Adrenal gland (tissue), 12 donors: ENCODE measurements around the gene CD160. TPM values are rescaled to one million over a fixed set of nuclear protein-coding genes. Genes with fewer than 3 reads are reported as not detected.

Experiments
- DNase-seq, 7 donors: peaks; one replicate each; pipeline ENCODE4 v3.0.0-alpha.2; 2019 to 2020
- H3K27ac ChIP-seq, 5 donors: fragments of 200-600 bp; sonication (generic) in 4 of 5; 1 replicate in 3 of 5; 2 replicates in 2 of 5; pipeline versions ENCODE4 v1.5.1 to v1.8.0; 2016 to 2020; ENCODE audit warnings: mild to moderate bottlenecking in 1 of 5
- H3K27me3 ChIP-seq: fragments of 200-600 bp; 2 replicates; pipeline ENCODE4 v1.8.0; 2021
- H3K36me3 ChIP-seq, 2 donors: fragments of 200-600 bp; replicated peaks in 1 of 2; 1 replicate in 1 of 2; 2 replicates in 1 of 2; pipeline versions ENCODE4 v1.5.1 to v1.8.0; 2018 to 2022
- H3K4me1 ChIP-seq, 2 donors: fragments of 200-600 bp; replicated peaks in 1 of 2; 1 replicate in 1 of 2; 2 replicates in 1 of 2; pipeline versions ENCODE4 v1.5.1 to v1.8.0; 2018 to 2021
- H3K4me3 ChIP-seq, 4 donors: fragments of 200-600 bp; sonication (generic) in 3 of 4; one replicate each; pipeline ENCODE4 v1.5.1; 2016 to 2018
- H3K9me3 ChIP-seq, 3 donors: fragments of 200-600 bp; sonication (generic) in 1 of 3; replicated peaks in 1 of 3; 1 replicate in 2 of 3; 2 replicates in 1 of 3; pipeline versions ENCODE4 v1.5.1 to v1.8.0; 2016 to 2021
- POLR2A ChIP-seq, 2 donors: fragments of 450-650 bp; IDR thresholded peaks; one replicate each; pipeline ENCODE4 v1.6.1; 2017; ENCODE audit warnings: antibody characterized with exemption in 2 of 2, mild to moderate bottlenecking in 2 of 2, moderate library complexity in 1 of 2
- WGBS, 4 donors: extraction: QIAGEN DNeasy Blood & Tissue Kit in 2 of 4; methylation state at CpG; one replicate each; pipeline versions ENCODE4 v1.1.5 to v1.1.7; 2013 to 2017; 5-methylcytosine and 5-hydroxymethylcytosine counted together
- intact Hi-C, 2 donors: fragments of 100-400 bp; cut with DNase I; formaldehyde crosslinking; loops; one replicate each; pipeline versions ENCODE4 v1.14.1 to v1.15.0; 2022 to 2023
- polyA plus RNA-seq, 3 donors: library from polyadenylated mRNA; stranded (reverse); fragments of 200-250 nt in 2 of 3; fragments of 350-450 nt in 1 of 3; fragmentation: Illumina TruSeq in 1 of 3; extraction: RNeasy Lipid Tissue Mini Kit (QIAGEN cat#74804) in 1 of 3; gene quantifications; one replicate each; pipeline ENCODE4 v1.2.3, GENCODE V29; 2013 to 2014
- total RNA-seq, 9 donors: library from RNA; depleted of rRNA in 4 of 9; stranded (reverse); fragments of >200 nt in 4 of 9; fragments of 120-200 nt in 1 of 9; fragmentation: NEBNext Ultra II Directional in 1 of 9; extraction: Animal tissue kit (Norgen Biotek cat#: 25700) in 1 of 9; gene quantifications; one replicate each; pipeline versions ENCODE4 v1.1.0 to v1.2.4, GENCODE V29; 2013 to 2023
- TF ChIP-seq, protein P1 (sequence below), 6 experiments: fragments of 450-650 bp in 4 of 6; fragments of 200-600 bp in 2 of 6; sonication (generic) in 1 of 6; IDR thresholded peaks; 1 replicate in 5 of 6; 2 replicates in 1 of 6; pipeline versions ENCODE4 v1.5.1 to v1.8.0; 2016 to 2021; ENCODE audit warnings: antibody characterized with exemption in 6 of 6, mild to moderate bottlenecking in 2 of 6, moderate library complexity in 1 of 6
- donor health status: healthy with polysubstance abuse.
- donor health status: Bipolar disorder and iron deficiency.
- donor health status: DM: yes; HTN: yes; CAD: no.
- donor health status: DM: no; HTN: no; CAD: no.
- donor health status: DM: no; HTN: no; CAD: no.
- donor health status: DM: yes; HTN: yes; CAD: no.

The CD160 gene
- total and polyA plus RNA-seq, 12 donors, result 0.10 to 0.48 (median 0.22) TPM; not detected in 7

DNA sequence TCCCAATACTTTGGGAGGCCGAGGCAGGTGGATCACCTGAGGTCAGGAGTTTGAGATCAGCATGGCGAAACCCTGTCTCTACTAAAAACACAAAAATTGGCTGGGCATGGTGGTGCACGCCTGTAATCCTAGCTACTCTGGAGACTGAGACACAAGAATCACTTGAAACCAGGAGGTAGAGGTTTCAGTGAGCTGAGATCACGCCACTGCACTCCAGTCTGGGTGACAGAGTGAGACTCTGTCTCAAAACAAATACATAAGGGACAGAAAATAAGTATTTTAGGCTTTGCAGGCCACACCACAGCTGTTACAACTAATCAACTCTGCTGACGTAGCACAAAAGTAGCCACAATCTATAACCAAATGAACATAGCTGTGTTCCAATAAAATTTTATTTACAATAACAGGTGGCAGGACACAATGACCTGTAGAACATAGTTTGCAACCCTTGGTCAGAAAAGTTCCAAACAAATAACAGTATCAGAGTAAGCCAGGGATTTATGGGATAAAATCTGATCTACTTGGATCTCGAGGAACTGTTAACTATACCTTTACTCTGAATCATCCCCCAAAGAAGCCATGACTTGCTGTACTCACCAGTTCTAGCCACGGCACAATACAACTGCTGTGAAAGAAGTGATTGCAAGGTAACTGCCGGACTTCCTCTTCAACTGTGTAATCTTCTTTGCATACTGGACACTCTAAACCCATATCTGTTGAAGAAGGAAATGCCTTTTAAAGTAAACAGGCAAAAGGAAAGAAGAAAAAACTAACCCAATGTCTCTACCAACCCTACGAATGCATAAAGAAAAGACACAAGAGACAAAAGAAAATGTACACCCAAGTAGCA lies 28.3 kb downstream of the CD160 start:
- intact Hi-C loops, result no loop called here
- DNase-seq, result no peak
- no peak overlapping the region for H3K27ac ChIP-seq
- 90 to 97% (median 95%) methylated on average over 9 of the region's 9 CpGs for WGBS, 4 donors
- H3K27me3 ChIP-seq, result no peaks in the 10 kb centered on the region
- peaks cover 0 to 74% of the 10 kb centered on the region in 2 donors for H3K36me3 ChIP-seq
- TF ChIP-seq, protein P1, sequence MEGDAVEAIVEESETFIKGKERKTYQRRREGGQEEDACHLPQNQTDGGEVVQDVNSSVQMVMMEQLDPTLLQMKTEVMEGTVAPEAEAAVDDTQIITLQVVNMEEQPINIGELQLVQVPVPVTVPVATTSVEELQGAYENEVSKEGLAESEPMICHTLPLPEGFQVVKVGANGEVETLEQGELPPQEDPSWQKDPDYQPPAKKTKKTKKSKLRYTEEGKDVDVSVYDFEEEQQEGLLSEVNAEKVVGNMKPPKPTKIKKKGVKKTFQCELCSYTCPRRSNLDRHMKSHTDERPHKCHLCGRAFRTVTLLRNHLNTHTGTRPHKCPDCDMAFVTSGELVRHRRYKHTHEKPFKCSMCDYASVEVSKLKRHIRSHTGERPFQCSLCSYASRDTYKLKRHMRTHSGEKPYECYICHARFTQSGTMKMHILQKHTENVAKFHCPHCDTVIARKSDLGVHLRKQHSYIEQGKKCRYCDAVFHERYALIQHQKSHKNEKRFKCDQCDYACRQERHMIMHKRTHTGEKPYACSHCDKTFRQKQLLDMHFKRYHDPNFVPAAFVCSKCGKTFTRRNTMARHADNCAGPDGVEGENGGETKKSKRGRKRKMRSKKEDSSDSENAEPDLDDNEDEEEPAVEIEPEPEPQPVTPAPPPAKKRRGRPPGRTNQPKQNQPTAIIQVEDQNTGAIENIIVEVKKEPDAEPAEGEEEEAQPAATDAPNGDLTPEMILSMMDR (IDR thresholded peaks at IDR 0.05), result no peak
- TF ChIP-seq POLR2A (IDR thresholded peaks at IDR 0.05), result no peak
- H3K9me3 ChIP-seq, result no peaks in the 10 kb centered on the region
- H3K4me3 ChIP-seq, result no peak overlapping the region
- no peaks in the 10 kb centered on the region for H3K4me1 ChIP-seq

DNA sequence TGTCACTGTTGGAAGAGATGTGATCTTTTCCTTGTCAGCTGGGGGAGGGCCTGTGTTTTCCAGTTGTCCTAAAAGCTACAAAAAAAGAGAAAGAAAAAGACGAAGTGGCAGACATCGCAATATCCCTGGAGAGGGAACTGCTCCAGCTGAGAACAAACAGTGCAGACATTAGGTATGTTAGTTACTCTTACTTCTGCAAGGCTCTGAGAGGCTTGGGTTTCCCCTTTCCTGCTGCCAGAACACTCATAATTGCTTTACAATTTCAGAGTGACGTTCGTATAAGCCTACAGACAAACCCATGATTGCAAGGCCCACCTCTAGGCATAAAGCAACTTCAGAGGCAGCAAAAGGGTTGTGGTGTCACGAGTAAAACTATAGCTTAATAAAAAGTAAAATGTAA lies 31.1 kb downstream of the CD160 start:
- Histone ChIP-seq H3K27me3 (no peaks in the 10 kb centered on the region), H3K9me3 (no peaks in the 10 kb centered on the region), H3K4me1 (no peaks in the 10 kb centered on the region), H3K4me3 (no peak overlapping the region), H3K27ac (no peak overlapping the region), H3K36me3 (peaks cover 0 to 53% of the 10 kb centered on the region in 2 donors)
- intact Hi-C loops, result no loop called here
- TF ChIP-seq, protein P1 (IDR thresholded peaks at IDR 0.05), result no peak
- TF ChIP-seq POLR2A (IDR thresholded peaks at IDR 0.05), result no peak
- DNase-seq, result no peak
- WGBS, 4 donors, result 81 to 86% (median 83%) methylated on average over 5 of the region's 5 CpGs

DNA sequence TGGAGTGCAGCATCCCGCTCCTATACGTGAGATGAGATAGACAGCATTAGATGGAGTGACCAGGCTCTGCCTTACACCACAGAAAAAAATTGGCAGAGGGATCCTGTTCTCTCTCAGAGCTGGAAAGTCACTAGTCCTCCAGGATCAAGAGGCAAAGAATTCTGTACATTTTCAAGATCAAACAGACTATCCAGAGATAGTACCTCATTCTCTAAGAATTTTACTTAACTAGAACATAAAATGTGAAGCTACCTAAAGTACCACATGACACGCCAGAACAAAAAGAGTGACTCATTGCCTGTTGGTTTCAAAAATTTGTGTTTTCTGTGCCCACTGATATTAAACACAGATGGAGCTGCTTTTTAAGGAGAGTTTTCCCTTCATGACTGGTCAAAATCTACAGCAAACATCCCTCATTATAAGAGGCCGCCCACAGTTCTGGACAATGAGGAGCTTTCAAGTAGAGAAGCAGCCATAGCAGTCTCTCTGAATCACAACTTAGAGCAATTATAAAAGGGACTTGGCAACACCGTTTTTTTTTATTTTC lies 32.3 kb downstream of the CD160 start:
- Histone ChIP-seq H3K4me1 (no peaks in the 10 kb centered on the region), H3K9me3 (no peaks in the 10 kb centered on the region), H3K27me3 (no peaks in the 10 kb centered on the region), H3K27ac (no peak overlapping the region), H3K4me3 (no peak overlapping the region), H3K36me3 (peaks cover 0 to 42% of the 10 kb centered on the region in 2 donors)
- intact Hi-C loops, result no loop called here
- TF ChIP-seq, protein P1 (IDR thresholded peaks at IDR 0.05), result no peak
- TF ChIP-seq POLR2A (IDR thresholded peaks at IDR 0.05), result no peak
- 73 to 88% (median 83%) methylated on average over 5 of the region's 5 CpGs for WGBS, 4 donors
- no peak for DNase-seq

DNA sequence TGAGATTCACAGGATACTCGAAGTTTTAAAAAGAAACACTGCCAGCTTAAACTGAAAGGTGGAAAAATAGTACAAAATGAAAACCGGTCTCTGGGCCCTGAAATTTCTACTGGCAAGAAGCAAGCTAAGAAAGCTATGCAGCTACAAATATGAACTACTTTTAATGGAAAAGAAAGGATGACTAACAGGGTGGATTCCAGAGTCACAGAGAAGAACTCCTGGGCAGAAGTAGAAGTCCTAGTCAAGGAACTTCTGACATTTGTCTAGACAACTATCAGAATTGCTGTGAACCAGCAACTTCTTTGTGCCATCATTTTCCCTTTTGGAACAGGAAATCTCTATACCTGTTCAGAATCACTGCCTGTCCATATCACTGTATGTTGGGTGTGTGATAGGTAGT lies 38.1 kb downstream of the CD160 start:
- no peaks in the 10 kb centered on the region for H3K27me3 ChIP-seq
- H3K4me3 ChIP-seq, result no peak overlapping the region
- WGBS, 4 donors, result 93 to 98% (median 98%) methylated on average over 2 of the region's 2 CpGs
- DNase-seq, result no peak
- TF ChIP-seq, protein P1 (IDR thresholded peaks at IDR 0.05), result no peak
- TF ChIP-seq POLR2A (IDR thresholded peaks at IDR 0.05), result no peak
- intact Hi-C loops, result no loop called here
- no peaks in the 10 kb centered on the region for H3K9me3 ChIP-seq
- H3K4me1 ChIP-seq, result no peaks in the 10 kb centered on the region
- H3K27ac ChIP-seq, result no peak overlapping the region
- H3K36me3 ChIP-seq, result peaks cover 0 to 11% of the 10 kb centered on the region in 2 donors
